HG02870 (cell line): Measurements from ENCODE around the gene SRGAP3.

Experiments
- ATAC-seq: cut with Tn5 transposase; IDR thresholded peaks from one replicate; pipeline ENCODE4 v1.9.1; 2021; ENCODE audit warnings: mild to moderate bottlenecking, moderate library complexity; ENCODE audit not compliant: unreplicated experiment

The SRGAP3 gene

DNA sequence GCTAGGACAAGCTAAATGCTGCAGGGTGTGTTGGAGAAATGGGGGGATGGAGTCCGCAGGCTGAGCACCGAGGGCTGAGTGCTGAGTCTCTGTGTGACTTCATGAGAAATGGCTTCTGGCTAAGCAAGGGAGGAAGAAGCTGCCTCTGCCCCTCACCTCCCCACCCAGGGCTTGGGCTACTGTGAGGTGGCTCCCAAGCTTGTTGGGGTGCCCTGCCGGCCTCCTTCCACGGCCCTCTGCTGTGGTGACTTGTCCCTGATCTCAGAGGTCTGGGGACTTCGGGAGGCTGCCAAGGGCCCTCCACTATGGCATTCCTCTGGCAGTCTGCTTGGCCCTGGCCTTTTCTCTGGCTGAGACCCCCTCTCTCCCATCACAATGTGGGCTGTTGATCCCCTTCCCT lies 256.1 kb downstream of the SRGAP3 start:
- no peak for ATAC-seq

DNA sequence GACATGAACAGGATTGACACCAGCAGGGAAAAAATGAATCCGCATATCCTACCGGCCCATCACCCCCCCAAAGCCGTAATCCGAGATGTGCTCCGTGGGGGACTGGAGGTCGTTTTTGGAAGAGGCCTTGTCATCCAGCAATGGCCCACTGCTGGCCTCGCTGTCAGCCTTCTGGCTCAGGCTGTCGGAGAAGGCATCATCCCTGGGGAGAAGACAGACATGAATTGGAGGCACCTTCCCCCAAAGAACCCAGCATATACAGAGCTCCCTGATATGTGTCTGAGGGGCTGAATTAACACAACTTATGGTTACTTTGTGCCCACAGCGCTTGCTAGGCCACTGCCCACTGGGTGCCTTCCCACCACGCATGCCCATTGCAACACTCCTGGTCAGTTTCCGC lies 256.6 kb downstream of the SRGAP3 start:
- no peak for ATAC-seq

DNA sequence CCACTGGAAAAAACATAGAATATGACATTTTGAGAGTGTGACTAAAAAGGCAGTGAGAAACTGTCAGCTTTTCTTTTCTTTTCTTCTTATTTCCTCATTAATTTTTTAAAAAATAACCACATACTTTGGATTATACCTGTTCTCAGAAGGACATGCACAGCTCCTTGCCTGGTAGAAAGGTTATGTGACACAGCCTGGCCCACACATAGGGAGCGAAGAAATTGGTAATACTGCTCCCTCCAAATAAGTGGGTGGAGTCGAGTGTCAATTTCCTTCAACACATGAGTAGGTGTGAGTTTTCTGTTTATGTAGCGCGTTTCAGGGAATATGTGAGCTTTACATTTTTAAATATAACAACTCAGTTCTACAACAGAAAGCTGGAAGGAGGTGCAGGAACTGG lies 257.2 kb downstream of the SRGAP3 start:
- ATAC-seq, result no peak

DNA sequence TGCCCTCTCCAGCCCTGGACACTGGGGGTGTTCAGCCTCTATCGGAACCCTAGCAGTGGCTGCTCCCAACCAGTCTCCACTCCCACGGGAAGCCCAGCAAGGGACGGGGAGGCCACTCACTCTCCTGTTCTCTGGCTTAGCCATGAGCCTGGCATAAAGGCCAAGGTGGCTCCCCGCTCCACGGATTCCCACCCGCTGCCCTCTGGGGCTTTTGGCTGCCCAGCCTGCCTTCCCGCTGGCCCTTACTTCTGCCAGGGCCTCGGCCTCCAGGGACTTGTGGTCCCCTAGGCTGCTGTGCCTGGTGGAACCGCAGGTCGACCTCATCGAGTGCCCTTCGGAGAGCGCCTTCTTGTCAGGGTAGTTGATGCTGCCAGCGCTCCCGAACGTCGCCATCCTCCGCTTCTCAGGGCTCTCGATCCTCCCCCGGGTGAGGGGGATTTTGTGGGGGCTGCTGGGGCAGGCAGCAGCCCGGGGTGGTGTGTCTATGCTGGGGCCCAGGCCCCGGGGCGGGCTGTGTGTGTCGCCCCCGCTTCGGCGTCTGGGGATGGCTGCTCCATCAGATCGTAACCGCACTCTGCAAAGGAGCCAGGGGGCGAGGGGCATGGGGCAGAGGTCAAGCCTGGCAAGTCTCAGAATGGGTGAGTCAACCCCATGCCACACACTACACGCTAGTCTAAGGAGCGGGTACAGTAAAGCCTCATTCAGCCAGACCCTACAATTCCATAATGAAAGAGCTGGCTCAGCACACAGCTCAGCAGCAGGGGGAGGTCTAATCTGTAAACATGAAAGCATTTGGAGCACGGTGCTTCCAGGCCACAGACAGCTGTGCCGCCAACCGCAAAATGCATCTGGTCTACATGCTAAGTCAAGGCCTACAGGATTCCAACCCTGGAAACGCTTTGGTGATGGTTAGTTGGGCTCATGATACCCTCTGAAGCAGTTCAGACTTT lies 258.9 kb downstream of the SRGAP3 start:
- ATAC-seq, result no peak

DNA sequence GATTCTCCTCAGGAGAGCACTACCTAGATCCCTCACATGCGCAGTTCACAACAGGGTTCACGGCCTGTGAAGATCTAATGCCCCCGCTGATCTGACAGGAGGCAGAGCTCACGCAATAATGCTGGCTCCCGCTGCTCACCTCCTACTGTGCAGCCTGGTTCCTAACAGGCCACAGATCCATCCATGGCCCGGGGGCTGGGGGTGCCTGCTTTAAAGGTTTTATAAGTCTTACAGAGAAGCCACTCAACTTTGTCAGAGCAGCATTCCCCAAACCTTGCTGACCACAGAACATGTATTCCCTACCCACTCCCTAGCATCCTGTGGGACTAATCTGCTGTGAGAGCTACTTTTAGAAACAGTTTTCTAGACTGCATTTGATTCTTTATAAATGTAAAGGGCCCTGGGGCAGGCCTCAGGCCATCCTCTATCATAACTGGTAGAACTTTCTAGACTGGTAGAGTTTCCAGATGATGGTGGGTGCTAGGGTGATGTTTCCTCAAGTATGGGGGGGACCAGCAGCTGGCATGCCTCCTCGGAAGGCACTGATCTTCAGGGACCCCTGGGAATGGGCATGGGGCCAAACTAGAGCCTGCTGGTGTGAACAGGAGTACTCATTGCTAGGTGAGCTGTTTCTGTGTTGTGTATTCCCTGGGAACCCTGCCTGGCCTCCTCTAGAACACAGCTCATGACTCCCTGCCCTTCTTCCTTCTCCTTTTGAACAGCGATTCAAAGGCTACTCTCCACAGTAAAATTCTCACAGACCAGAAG lies 260.5 kb downstream of the SRGAP3 start:
- ATAC-seq, result no peak

DNA sequence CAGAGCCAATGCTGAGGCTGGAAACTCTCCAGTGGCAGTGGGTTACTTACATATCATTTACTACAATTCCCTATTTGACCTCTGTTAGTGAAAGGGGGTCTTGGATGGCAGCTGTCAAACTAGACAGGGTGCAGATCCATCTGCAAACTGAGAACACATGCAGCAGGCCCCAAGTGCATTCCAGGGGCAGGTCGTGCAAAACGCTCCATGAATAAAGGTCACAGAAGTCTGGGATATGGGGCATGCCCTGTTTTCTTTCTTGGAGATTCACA lies 261.1 kb downstream of the SRGAP3 start:
- no peak for ATAC-seq

DNA sequence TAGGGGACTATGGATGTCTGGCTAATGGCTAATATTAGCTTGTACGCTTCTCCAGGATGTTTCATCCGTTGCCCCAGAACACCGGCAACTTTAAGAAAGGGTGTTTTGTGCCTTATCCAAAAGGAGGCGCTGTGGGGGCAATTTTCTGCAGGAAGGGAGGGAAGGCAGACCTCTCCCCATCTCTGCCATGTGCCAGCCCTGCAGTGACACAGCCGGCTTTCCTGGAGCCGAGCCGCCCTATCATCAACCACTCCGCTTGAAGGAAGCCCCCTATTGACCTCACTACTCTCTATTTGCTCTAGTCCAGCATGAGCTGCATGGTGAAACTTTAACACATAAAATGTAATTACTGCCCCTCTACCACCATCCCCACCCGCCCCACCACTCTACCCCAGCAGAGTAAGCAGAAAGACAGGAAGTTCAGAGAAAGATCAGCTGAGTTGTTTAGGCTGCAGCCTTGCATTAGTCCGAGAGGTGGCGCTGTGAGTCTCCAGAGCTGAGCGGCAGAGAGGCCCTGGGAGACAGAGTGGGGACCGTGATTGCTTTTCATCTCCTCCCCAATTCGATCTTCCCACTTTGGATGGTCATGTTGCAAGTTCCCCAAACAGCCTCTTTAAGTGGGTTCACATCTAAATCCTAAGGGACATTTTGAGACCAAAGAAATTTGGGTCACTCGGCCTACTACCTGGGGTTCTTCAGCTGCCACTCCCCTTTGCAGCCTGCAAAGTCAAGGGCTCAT lies 261.6 kb downstream of the SRGAP3 start:
- ATAC-seq, result peak; percentile 78

DNA sequence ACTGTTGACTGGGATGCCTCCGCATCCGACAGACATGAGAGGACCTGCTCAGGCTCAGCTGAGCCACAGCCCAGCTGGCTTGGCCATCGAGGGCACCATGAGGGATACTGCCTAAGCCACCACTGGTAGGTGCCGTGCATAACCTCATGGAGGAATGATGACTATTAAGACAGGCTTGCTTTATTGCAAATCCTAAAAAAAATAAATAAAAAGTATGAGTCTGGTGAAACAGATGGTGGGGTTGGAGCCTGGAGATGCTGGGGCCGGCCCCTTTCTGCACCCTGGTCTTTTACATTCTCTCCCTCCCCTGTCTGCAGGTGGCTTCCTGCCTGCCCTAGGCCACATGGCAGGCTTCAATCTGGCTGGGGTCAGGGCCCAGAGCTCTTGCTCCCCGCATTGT lies 262.2 kb downstream of the SRGAP3 start:
- no peak for ATAC-seq

DNA sequence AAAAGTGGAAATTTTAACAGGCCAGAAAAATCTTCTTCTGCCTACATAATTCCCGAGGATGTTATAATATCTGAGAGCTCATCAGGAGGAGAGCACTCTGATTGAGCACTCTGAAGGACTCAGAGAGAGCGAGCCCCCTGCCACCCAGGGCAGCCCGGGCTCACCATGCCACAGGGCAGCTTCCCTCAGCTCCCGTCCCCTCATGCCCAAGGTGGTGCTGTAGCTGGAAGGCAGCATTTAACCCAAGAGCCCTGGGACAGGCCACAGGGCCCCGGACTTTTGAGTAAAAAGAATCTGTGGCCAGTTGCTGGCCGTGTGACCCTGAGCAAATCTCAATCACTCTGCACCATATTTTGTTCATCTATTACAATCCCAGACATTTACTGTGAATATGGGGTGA lies 262.7 kb downstream of the SRGAP3 start:
- no peak for ATAC-seq

DNA sequence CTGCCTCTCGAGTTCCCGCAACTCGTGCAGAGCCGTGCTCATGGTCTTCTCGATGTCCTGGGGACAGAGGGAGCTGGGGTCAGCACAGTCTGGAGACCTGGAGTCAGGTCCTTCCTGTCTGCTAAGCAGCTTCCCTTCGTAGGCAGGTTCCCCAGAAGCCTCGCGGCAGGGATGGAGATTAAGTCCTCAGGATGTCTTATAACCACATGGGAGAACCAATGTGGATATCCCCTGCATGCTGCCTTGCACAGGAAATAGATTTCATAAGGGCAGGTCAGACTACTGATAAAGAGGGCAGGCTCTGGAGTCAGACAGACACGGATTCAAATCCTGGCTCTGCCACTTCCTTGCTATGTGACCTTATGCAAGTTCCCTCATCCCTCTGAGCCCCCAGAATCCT lies 263.6 kb downstream of the SRGAP3 start:
- ATAC-seq, result no peak

DNA sequence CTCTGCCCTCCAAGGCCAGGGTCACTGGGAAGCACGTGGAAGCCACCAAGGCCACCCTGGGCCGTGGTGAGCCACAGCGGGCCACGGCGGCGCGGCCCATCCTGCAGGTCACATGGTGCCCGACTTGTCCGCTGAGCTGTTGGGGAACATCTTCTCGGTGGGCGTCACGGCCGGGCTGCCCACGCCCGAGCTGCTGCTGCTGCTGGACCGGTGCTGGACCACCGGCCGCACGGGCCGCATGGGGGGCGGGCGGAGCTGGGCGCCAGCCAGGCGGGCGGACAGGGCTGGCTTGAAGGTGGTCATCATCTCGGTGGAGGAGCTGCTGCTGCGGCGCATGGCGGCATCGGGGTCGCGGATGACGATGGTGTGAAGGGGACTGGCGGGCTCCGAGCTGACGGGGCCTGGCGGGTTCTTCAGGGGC lies 264.0 kb downstream of the SRGAP3 start:
- no peak for ATAC-seq

DNA sequence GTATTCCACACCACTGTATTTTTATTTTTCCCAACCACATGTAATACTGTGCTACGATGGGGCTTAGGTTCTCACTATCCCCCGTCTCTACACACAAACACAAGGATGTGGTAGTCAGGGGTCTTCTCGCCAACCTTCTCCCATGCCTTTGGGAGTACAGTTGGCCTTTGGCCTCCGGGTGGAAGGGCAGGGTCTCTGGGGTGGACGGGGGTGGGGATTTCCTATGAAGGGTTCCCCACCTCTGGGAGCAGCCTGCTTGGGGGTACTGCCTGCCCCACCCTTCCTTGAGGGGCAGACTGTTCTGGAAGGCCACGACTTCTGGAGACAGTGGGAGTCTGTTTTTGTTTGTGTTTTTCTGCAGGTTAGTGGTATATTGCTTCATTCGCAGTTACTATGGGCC lies 264.9 kb downstream of the SRGAP3 start:
- no peak for ATAC-seq

DNA sequence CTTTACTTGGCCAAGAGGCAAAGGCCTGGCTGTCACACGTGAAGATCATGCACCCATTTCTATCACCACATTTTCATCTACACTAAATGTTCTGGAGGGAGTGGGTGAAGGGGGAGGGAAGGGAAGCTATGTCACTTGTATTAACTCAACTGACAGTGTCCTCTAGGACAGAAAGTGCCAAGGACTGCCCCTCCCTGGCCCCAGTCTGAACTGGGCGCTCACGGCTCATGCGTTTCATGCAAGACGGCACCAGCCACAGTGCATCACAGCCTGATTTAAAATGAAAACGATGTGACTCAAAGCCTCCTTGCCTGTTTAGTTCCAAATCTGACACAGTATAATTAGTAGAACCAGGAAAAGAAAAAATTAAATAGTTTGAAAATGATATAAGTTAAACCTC lies 265.4 kb downstream of the SRGAP3 start:
- ATAC-seq, result no peak

DNA sequence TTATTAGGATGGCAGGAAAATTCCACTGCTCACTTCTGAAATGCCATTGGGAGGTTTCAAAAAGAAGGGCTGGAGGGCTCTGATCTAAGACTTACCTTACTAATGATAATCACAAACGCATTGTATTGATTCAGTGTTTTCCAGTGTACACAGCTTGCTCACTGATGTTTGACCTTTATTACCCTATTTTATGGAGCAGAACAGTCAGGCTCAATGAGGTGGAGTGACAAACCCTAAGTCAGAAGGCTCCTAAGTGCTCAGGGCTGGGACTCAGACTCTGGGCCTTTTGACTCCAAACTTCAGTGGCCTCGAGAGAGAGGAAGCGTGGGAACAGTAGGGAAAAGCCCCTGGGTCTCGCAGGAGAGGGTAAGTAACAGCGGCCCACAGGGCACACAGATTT lies 265.9 kb downstream of the SRGAP3 start:
- no peak for ATAC-seq

DNA sequence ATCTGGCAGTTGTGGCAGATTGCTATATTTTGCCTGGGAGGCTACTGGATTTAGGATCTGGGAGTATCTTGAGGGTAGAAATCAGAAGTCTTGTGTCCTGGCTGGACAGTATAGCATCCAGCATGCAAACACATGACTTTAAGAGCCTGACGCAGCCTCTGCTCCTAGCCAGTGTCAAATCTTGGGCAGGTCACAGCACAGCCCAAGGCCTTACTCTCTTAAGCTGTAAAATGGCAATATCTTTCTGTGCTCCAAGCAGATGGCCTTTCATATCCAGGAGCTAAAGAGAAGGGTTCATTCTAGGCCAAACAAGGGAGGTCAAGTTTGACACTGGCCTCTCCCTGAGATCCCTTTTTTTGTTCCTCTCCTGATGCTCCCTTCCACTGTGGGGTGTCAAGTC lies 266.4 kb downstream of the SRGAP3 start:
- no peak for ATAC-seq

DNA sequence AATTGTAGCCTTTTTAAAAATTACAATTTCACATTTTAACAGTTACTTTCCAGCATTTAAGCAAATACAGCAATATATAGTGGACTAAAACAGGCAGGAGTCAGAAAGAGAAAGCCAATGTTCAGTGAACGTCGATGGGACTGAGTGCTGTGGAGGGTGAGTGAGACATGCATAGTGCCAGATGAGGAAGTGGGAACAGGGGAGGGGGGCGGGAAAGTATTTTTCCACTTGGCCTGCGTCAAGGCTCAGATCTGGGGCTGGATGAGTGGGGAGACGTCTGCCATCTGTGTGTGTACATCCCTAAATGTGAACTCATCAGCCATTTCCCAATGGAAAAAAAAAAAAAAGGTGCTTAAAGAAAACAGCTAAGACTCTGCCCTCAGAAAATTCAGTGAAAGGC lies 266.9 kb downstream of the SRGAP3 start:
- no peak for ATAC-seq

DNA sequence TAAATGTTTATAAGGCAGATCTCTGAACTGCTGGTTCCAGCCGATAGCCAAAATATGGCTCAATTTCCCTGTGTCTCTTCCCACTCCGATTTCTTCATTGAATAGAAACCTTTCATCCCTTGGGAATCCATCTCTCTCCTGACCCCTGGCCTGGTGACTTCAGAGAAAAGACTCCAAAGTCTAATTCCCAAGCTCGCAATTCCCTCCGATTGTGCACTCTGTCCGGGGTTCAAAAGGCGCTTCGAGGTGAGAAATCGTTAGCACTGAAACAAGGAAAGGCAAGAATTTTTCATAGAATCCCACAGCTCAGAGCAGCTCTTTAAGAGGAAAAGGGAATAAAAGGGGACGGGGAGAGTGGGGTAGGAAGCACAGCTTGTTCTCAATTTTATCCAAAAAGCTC lies 267.7 kb downstream of the SRGAP3 start:
- ATAC-seq, result no peak

DNA sequence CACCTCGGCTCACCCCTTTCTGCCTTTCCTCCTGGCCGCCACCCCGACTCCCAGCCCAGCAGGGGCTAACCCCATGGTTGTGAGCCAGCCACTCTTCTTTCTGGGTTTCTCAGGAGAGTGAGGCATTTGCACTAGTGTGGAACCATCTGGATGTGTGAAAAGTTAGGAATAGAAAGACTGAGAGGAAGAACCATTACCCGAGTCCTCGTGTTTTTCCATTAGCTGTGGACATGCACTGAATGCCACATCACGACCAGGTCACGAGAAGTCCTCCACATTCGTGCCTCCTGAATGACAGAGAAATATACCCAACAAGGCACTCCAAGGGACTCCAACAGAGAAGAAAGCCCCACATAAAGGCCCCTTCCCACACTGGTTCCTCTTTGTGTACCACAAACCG lies 268.1 kb downstream of the SRGAP3 start:
- no peak for ATAC-seq

DNA sequence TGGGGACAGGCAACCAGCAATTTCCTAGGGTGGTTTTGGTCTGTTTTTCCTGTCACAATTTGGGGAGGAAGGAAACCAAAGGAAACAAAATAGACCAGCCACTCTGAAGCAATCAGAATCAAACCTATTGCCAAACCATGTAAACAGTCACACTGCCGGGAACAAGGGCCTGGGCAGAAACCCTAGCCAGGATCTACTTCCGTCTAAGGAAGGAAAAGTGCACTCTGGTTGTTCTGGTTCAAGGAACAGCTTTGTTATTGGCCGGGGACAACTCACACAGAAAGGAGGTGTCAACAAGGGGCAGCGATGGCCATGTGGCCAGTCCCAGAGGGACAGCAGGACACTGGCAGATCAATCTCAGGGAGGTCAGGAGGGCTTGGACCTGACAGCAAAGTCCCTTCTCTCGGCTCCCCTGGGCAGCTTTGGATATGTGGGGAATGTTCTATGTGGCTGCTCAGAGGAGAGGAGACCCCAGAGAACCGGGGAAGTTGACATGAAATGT lies 268.6 kb downstream of the SRGAP3 start:
- no peak for ATAC-seq

DNA sequence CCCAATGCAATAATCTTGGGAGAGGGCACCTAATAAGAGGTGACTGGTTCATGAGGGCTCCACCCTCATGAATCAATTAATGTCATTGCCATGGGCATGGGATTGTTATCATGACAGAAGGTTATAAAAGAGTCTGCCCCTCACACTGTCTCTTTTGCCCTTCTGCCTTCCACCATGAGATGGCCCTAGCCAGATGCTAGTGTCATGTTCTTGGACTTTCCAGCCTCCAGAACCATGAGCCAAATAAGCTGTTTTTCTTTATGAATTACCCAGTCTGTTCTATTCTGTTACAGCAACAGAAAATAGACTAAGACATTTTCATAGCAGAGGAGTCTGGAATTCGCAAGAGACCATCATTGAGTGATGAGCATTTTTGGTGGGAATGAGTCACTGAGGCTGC lies 270.2 kb downstream of the SRGAP3 start:
- no peak for ATAC-seq

DNA sequence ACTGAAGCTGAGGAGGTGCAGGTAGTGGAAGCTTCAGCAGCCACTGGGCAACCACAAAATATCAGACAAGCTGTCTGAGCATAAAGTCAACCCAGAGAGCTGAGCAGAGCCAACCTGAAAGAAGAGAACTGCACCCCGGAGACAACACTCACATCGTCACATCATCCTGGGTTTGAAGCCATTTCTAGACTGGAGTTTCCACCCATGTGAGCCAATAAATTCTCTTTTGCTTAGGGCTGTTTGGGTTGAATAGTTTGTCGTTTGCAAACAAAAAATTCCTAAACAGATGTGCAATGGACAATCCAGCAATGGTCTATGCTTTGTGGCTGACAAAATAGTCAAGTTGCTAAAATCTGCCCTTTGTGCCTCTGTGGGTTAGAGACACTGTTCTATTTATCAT lies 270.9 kb downstream of the SRGAP3 start:
- ATAC-seq, result no peak
